Left kidney (tissue), 2 donors: ENCODE measurements around the gene GALNT15. TPM values are rescaled to one million over a fixed set of nuclear protein-coding genes. Genes with fewer than 3 reads are reported as not detected.

Experiments
- DNase-seq: peaks from one replicate; pipeline ENCODE4 v3.0.0-alpha.2; 2013
- polyA plus RNA-seq: library from polyadenylated mRNA; unstranded; fragments of 120-200 nt; gene quantifications from one replicate; pipeline ENCODE4 v1.2.1, GENCODE V29; 2013; ENCODE audit not compliant: insufficient read length

GALNT15 gene
- polyA plus RNA-seq, 1 donor = 2.1 TPM

DNA sequence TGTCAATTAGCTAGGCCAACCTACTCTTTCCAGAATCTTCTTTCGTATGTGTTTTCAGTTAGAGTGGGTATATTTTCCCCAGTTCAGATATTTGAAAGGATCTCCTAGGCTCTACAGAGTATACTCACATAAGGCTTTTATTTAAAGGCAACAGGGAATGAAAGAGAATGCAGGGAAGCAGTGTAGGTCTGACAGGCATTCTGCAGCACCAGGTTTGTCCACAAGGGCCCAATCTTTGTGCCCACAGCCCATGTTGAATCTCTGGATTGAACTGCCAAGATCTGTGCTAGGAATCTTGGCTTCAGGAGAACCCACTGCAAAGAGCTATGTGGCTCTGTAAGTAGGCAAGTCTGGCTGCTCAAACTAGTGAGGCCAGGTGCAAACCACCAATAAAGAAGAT is 24.2 kb upstream of the GALNT15 start:
- no peak for DNase-seq

DNA sequence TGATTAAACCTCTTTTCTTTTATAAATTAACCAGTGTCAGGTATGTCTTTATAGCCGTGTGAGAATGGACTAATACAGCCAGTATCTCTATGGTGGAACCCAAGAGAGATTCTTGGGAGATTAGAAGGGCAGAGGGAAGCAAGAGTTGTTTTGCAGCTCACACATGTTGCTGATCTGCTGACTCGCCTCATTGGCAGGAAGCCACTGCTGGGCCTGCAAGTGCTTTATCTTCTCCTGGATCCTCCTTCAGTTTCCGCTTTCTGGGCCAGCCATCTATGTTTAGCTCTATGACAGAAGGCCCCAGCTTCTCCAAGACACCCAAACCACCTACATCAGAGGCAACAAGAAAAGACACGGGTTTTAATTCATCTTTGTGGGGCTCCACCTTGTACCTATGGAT is 23.4 kb upstream of the GALNT15 start:
- no peak for DNase-seq

DNA sequence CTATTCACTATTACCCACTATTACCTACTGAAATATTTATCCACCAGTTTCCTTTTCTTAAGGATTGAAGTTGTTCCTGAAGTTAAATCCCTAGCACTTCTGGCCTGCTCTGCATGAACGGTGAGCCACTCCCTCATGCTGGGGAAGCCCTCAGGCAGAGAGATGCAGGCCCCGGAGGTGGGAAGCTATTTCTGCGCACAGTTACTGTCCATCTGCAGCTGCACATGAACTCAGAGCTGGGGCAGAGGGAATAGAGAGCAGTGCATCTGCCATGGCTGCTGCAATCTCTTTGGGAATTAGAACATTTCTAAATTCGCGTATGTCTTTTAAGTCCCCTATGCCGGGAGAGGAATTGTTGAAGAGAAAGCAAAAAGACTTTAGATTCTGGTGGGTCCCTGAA is 6.3 kb upstream of the GALNT15 start:
- DNase-seq = no peak

DNA sequence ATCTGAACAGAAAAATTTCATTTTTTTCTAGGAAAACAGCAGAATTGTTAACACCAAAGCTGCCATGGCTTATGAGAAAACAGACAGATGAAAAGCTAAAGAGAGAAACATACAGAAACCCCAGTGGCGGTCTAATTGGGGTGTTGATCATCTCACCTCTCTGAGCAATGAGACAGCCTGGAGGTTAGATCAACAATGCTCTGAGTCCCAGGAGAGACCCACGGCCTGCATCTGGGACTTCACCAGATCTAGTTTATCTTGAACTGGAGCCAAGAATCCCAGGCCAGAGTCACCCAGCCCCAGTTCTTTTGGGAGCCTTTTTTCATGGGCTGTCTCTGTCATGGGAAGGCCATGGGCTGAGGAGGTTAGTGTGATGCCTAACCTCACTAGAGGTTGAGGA is 3.5 kb upstream of the GALNT15 start:
- DNase-seq = no peak

DNA sequence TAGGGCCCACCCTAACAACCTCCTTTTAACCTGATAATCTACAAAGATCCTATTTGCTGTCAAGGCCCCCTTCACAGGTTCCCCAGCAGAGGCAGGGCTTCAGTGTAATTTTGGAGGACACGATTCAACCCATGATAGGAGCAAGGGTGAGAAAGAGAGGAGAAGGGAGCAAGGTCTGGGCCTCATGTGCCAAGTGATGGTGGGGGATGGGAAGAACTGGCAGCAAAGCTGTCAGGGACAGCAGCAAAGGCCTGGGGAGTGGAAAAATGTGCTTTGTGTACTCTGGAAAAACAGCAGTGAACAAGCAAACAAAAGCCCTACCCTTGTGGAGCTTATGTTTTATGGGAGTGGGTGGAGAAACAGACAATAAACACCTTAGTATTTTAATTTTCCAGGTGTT is 2.7 kb upstream of the GALNT15 start:
- DNase-seq = no peak

DNA sequence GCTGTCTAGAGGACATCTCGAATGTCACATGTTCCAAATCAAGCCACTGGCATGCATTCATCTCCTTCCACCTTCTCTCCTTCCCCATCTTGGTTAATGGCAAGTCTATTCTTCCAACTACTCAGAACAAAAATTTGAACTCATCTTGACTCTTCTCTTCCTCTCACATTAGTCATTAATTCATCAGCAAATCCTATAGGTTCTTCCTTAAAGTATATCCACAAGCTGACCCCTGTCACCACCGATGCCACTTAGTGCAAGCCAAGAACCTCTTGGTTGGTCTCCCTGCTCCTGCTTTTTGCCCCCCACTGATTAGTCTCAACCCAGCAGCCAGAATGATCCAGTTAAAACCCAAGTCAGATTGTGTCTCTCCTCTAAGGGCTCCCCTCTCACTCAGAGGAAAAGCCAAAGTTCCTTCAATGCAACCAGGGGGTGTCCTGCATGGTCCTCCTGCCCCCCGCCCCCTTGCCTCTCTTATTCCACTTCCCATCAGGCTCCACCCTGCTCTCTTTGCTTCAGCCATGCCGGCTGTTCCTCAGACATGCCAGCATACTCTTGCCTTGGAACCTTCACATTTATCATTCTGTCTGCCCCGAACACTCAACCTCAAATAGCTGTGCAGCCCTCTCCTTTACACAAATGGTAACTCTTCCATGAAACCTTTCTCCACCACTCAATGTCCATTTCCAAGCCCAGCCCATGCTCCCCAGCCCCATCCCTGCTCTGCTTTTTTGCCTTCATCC is 1.0 kb upstream of the GALNT15 start:
- no peak for DNase-seq

DNA sequence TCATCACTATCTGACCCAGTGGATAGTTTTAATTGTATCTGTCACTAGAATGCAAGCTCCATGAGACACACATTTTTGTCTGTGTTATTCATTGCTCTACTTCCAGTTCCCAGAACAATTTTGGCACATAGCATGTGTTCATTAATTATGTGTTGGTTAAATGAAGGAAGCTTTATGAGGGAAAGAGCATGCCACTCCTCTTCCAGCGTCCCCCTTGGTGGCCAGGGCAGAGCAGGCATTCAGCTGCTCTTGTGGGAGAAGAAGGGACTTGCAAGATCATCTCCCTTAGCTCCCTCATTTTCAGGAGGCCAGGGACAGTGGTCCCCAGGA is 489 bp upstream of the GALNT15 start:
- DNase-seq = no peak

DNA sequence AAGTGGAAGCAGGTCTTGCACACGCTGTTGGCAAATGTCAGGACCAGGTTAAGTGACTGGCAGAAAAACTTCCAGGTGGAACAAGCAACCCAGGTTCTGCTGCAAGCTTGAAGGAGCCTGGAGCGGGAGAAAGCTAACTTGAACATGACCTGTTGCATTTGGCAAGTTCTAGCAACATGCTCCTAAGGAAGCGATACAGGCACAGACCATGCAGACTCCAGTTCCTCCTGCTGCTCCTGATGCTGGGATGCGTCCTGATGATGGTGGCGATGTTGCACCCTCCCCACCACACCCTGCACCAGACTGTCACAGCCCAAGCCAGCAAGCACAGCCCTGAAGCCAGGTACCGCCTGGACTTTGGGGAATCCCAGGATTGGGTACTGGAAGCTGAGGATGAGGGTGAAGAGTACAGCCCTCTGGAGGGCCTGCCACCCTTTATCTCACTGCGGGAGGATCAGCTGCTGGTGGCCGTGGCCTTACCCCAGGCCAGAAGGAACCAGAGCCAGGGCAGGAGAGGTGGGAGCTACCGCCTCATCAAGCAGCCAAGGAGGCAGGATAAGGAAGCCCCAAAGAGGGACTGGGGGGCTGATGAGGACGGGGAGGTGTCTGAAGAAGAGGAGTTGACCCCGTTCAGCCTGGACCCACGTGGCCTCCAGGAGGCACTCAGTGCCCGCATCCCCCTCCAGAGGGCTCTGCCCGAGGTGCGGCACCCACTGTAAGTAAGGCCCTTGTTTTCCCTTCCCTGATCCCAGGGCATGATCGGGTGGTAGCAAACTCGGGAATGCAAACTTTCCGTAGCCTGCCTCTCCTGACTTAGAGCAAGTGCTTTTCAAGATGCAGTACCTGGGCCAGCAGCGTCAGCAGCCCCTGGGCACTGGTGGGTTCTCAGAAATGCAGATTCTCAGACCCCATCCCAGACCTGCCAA is 759 bp downstream of the GALNT15 start:
- DNase-seq = no peak

DNA sequence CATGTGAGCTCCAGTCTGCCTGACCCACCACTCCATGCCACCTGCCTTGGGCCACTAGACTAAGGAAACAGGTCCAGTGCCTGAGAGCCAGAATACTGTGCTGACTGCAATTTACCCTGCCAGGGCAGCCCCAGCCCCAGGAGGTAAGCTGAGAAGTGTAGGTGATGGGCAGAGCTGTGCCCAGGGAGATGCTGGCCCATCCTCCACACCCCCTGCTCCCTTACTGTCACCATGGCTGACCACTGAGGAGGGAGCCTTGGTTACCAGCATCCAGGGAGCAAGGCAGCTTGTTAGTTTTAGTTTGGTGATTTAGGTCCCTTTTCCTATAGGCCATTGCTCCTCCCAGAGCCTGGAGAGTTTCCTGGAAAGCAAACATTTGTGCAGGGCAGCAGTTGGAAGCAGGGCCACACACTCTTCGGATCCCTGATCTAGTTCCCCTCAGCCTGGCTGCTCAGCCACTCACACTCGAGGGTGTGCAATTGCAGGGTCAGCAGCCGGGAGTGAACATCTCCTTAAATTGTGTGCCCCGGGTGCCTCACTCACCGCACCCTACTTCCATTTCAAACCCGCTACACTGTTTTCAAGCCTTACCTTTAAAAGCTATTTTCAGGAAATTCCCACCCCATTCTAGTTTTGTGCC is 2.0 kb downstream of the GALNT15 start:
- DNase-seq = no peak

DNA sequence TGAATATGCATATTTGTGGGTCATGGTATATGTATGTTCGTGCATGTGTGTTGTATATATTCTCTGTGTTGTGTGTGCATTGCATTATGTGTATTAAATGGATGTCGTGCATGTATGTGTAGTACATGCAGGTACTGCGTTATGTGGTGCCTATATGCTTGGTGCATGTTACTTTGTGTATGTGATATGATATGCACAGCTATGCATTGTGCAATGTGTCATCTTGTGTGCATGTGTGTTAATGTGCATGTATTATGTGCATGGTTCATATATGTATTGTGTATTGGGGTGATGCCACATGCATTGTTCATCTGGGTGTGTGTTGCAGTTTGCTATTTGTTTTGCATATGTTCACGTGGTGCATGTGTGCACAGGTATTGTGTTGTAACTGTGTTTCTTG is 2.9 kb downstream of the GALNT15 start:
- DNase-seq = no peak

DNA sequence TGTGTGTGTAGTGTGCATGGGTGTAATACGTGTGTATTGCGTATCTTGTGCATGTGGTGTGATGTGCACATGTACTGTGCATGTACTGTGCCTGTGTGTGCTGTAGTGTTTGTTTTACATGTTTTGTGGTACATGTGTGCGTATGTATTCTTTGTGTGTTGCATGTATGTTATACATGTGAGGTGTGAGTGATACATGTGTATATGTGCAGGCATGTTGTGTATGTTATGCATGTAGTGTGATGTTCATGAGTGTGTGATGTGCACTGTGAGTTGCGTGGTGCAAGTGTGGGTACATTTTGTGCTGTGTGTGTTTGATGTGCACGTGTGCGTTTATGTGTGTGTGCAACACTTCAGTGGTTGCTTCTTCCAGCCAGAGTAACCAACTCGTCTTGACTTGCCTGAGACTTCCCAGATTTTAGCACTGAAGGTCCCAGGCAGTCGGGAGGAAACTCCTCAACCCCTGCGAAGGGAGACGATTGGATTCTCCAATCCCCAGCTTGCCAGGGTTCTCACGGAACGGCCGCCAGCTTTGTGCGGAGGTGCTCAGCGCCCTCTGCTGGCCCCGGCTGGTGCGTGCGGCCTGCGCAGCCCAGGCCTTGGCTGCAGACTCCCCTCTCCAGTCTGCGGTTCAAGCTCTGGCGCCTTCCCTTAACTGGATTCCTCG is 3.6 kb downstream of the GALNT15 start:
- DNase-seq = peak; percentile 67

DNA sequence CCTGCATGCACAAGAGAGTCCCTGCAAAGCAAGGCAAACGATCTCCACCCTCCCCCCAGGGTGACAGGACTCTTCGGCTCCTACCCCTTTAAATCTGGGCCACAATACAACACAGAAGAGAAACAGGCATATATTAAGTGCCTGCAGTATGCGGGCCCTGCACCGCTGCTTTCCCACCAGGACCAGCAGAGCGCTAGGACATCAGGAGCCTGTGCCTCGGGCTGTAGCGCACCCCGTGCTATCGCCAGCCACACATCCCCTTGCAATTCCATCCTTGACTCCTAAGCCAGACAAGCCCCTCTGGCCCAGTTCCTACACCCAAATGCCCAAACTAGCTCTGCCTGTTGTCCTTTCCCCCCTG is 4.1 kb downstream of the GALNT15 start:
- DNase-seq = no peak

DNA sequence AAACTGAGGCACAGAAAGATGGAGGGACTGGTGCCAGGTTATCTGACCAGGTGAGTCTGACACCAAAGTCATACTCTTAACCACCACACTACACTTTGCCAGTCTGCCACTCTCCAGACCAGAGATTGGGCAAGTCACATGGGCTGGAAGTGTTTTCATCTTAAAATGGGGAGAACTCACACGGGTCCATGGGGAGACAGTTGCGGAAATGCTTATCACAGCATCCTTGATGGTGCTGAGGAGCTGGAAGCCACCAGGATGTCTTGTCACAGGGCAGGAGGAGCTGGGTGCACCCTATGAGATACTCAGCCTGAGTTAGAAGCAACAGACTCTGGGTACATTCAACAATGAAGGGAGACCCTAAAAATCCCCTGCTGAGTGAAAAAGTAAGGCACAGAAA is 4.8 kb downstream of the GALNT15 start:
- DNase-seq = no peak

DNA sequence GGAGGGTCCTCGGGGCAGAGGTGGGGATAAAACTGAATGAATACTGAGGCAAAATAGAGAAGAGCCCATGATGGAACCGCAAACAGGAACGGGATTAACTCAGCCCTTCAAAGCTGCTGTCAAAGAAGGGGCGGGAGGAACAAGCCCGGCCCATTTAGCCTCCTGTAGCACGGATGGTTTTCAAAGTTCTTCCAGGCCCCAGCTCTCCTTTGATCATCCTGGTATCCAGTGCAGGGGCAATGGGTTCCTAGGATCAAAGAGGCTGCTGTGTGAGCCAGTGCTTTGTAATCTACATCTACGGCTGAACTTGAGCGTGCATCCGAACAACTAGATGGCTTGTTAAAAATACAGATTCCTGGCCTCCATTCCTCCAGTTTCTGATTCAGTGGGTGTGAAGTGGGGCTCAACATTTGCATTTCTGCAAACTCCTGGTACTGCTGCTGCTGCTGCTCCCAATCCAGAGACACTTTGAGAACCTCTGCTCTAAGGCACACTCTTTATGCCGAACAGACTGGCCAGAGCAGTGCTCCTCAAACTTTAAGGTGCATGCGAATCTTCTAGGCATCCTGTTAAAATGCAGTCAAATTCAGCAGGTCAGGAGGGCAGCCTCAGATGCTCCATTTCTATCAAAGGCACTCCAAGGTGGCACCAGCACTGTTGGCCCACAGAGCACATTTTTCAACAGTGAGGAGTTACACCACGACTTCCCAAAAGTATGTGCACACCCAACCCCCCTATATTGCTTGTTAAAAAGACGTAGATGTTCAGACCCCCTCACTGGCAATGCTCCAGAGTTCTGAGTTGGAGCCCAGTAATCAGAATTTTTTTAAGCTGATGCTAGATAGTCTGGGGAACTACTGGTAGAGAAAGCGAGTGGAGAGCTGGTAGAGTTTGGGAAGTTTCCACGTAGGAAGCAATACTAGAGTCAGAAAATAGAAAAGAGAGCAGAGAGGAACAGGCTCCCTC is 5.6 kb downstream of the GALNT15 start:
- no peak for DNase-seq

DNA sequence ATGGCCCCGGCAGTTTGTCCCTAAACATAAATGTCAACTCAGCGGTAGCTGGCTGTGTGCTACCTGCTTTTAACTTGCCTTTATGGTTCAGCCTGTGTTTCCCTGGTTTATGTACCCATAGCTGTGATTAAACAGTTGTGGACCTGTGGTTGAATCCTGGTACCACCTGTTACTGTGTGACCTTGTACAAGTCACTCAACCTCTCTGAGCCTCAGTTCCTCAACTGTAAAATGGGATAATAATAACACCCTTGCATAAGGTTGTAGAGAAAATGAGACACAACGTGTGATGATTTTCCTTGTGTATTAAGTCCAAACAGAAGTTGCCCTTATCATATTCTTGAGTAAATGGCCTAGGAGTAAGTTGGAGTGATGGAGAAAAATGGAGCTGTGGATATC is 6.3 kb downstream of the GALNT15 start:
- DNase-seq = no peak

DNA sequence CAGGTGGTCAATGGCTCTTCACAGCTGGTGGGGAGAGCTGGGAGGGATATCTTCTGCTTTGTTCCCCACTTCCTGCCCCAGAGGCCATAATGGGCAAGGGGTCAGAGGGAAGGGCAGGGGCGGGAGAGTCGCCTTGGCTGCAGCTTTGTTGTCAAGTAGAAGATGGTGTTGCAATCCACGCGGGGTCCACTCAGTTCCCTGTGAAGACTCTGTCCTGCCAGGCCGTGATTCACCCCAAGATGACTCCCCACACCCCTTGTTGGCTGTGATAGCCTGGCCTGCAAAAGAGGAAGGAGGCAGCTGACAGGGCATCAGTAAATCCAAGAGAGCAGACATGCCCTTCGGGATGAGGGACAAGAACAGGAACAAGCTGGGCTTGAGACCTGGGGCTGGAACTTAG is 6.9 kb downstream of the GALNT15 start:
- DNase-seq = no peak

DNA sequence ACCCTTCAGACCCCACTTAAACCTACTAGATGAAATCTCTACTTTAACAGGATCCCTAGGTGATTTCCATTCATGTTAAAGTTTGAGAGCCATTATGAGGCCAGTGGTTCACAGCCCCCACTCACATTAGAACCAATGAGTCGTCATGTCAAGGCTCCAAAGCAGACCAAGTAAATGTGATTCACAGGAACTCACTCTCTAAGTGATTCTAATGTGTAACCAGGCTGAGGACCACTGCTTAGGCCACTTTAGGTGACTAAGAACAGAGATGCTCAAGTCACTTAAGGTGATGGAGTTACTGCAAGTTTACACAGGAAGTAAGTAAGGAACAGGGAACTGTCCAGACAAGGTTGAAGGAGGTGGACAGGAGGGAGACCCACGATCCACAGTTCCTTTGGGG is 7.7 kb downstream of the GALNT15 start:
- no peak for DNase-seq

DNA sequence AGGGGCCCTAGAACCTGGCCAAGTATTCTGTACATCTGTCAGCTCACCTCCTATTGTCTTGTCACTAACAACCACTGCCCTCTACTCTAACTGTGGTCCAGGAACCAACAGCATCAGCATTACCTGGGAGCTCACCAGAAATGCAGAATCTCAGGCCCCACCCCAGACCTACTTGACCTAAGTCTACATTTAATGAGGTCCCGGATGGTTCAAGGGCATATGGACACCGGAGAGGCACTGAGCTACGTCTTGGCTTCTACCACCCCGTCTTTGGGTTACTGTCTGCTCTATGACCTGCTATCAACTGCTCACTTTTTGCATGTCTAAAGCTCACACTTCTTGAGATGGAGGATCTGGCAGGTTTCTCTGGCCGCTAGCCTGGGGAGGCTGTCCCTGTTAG is 8.1 kb downstream of the GALNT15 start:
- DNase-seq = no peak

DNA sequence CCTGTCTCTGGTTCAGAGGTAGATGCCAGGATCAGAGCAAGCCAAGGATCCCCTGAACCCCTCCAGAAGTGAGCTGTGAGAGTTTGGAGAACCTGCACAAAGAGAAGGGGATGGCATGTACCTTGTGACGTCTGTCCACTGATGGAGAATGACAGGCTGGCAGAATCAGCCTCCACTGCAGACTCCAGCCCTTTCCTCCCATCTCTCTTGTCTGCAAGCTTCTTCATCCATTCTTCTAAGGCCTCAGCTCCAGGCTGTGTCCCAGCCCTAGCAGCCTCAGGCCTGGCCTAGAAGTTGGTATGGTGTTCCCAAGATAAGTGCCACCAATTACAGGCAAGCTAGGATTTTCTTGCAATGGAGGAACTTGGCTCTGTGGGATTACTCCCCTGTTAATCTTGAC is 8.6 kb downstream of the GALNT15 start:
- DNase-seq = no peak

DNA sequence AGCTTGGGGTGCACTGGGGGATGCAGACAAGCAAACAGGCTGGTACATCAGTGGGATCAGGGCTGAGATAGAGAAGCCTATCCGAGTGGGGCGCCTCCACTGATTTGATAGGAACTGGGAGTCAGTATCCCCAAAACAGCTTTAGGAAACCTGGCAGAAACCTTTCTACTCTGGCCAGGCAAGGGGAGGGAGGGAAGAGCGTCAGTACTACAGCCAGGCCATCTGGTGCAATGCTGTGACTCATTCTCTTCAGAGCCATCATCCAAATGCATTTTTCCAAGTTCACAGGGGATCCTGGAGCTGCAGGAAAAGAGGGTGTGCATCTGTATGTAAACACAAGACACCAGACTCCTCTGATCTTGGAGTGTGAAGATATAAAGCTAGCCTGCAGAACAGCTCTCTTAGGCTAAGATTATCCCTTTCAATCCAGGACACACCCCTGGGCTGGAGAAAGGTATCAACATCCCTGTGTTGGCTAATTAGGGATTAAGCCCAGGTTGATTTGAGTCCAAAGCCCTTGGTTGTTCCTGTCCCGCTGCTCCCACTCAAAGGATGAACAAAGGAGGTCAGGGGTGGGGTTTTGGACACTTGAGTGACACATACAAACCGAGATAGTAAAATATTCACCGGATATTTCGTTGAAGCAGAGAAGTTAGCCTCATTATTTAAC is 9.3 kb downstream of the GALNT15 start:
- no peak for DNase-seq

DNA sequence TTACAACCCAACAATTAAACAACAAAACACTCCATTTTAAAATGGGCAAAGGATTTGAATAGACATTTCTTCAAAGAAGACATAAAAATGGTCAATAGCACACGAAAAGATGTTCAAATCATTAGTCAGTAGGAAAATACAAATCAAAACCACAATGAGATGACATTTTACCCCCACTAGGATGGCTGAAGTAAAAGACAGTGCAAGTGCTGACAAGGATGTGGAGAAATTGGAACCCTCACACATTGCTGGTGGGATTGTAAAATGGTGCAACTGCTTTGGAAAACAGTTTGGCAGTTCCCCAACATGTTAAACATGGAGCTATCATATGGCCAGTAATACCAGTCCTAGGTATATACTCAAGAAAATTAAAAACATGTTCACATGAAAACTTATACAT is 11.6 kb downstream of the GALNT15 start:
- DNase-seq = no peak
